ENCODE data around the gene NME7.

DNA sequence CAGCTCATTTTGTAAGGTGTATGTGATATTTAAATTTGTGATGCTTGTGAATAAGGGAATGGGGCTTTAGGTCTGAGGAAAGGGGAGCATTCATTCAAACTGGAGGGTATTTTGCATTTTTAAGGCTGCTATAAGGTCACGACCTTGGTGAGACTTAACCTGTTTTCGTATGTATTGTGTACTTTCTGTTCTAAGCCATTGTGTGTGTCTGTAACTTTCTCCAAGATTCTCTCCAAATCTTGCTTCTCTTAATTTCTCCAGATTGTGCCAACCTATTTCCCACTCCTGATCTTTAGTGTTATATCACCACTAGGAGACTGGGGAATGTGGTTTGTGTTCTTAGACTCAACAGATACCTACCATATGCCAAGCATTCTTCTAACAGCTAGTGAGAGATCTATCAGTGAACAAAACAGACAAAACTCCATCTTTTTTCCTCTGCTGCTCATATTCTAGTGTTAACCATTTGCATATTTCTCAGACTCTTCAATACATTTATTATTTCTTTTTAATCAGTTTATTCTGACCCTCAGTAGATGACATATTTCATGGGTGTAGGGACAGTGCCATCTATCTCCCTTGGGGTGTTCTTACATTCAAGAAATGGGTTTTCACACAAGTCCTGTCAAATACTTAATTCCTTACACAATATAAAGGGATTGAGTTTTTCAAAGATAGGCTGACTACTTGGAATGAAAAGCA lies 233.6 kb downstream of the NME7 start:
- TF ChIP-seq, protein P1, sequence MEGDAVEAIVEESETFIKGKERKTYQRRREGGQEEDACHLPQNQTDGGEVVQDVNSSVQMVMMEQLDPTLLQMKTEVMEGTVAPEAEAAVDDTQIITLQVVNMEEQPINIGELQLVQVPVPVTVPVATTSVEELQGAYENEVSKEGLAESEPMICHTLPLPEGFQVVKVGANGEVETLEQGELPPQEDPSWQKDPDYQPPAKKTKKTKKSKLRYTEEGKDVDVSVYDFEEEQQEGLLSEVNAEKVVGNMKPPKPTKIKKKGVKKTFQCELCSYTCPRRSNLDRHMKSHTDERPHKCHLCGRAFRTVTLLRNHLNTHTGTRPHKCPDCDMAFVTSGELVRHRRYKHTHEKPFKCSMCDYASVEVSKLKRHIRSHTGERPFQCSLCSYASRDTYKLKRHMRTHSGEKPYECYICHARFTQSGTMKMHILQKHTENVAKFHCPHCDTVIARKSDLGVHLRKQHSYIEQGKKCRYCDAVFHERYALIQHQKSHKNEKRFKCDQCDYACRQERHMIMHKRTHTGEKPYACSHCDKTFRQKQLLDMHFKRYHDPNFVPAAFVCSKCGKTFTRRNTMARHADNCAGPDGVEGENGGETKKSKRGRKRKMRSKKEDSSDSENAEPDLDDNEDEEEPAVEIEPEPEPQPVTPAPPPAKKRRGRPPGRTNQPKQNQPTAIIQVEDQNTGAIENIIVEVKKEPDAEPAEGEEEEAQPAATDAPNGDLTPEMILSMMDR (IDR thresholded peaks at IDR 0.05 in 2 of 3, conservative IDR thresholded peaks at IDR 0.05 in 1 of 3; ENCODE audit: borderline replicate concordance in 1 of 3, insufficient read depth in 1 of 3, low read depth in 2 of 3, low read length in 2 of 3), result peak; percentile 8 to 46 (median 39); a peak in 4 of 6 replicates
- TF ChIP-seq EGR1 (IDR thresholded peaks at IDR 0.05; ENCODE audit: low read depth) (no peak), POLR2A (IDR thresholded peaks at IDR 0.05; ENCODE audit: borderline replicate concordance, extremely low read depth, insufficient read depth, insufficient read length) (no peak)
